ENCODE results near the gene VTI1A. TPM values are rescaled to one million over a fixed set of nuclear protein-coding genes. Genes with fewer than 3 reads are reported as not detected.

VTI1A gene
- total and polyA plus RNA-seq, 3 donors from 2014 or later, result 25.5 to 85.9 (median 63.4) TPM

- H3K4me1 ChIP-seq, result no peaks in the 10 kb centered on the region
- H3K36me3 ChIP-seq (ENCODE audit: low read depth, missing control alignments), result no peaks in the 10 kb centered on the region
- TF ChIP-seq POLR2A (IDR thresholded peaks at IDR 0.05) (no peak), CTCF (IDR thresholded peaks at IDR 0.05) (no peak)
- no peak overlapping the region for H3K4me3 ChIP-seq
- no peaks in the 10 kb centered on the region for H3K9me3 ChIP-seq
- H3K27me3 ChIP-seq, result no peaks in the 10 kb centered on the region
- no peak for DNase-seq
- intact Hi-C loops (cut with DNase I; ENCODE audit: low total_unique reads), result no loop called here
- H3K27ac ChIP-seq, result no peak overlapping the region
Observed at GRCh38 chr10:112616647-112617046, 169.6 kb downstream of the VTI1A start.

- no peaks in the 10 kb centered on the region for H3K36me3 ChIP-seq (ENCODE audit: low read depth, missing control alignments)
- no peak overlapping the region for H3K27ac ChIP-seq
- no peak for DNase-seq
- H3K9me3 ChIP-seq, result no peaks in the 10 kb centered on the region
- TF ChIP-seq CTCF (IDR thresholded peaks at IDR 0.05) (no peak), POLR2A (IDR thresholded peaks at IDR 0.05) (no peak)
- peaks cover 4% of the 10 kb centered on the region for H3K4me1 ChIP-seq
- WGBS, 2 donors, result 98 to 99% methylated on average over 3 of the region's 3 CpGs
- H3K27me3 ChIP-seq, result no peaks in the 10 kb centered on the region
- H3K4me3 ChIP-seq, result no peak overlapping the region
- intact Hi-C loops (cut with DNase I; ENCODE audit: low total_unique reads), result no loop called here
Observed at GRCh38 chr10:112618814-112619213, 171.8 kb downstream of the VTI1A start.

- Histone ChIP-seq H3K4me3 (no peak overlapping the region), H3K36me3 (ENCODE audit: low read depth, missing control alignments) (no peaks in the 10 kb centered on the region), H3K4me1 (peaks cover 4% of the 10 kb centered on the region), H3K27me3 (no peaks in the 10 kb centered on the region), H3K27ac (no peak overlapping the region), H3K9me3 (no peaks in the 10 kb centered on the region)
- DNase-seq, result no peak
- 76 to 83% methylated on average over 4 of the region's 4 CpGs for WGBS, 2 donors
- no peak for TF ChIP-seq POLR2A (IDR thresholded peaks at IDR 0.05)
- TF ChIP-seq CTCF (IDR thresholded peaks at IDR 0.05), result no peak
- intact Hi-C loops (cut with DNase I; ENCODE audit: low total_unique reads), result no loop called here
Observed at GRCh38 chr10:112619556-112619955, 172.5 kb downstream of the VTI1A start.

GRCh38 chr10:112622786-112623185 is 175.8 kb downstream of the VTI1A start:
- 74 to 84% methylated on average over 2 of the region's 2 CpGs for WGBS, 2 donors

More at GRCh38 chr10:112622786-112623185, 175.8 kb downstream of the VTI1A start:
- H3K27ac ChIP-seq, result no peak overlapping the region
- H3K4me3 ChIP-seq, result no peak overlapping the region
- intact Hi-C loops (cut with DNase I; ENCODE audit: low total_unique reads), result no loop called here
- DNase-seq, result no peak
- no peaks in the 10 kb centered on the region for H3K36me3 ChIP-seq (ENCODE audit: low read depth, missing control alignments)
- peaks cover 4% of the 10 kb centered on the region for H3K4me1 ChIP-seq
- TF ChIP-seq POLR2A (IDR thresholded peaks at IDR 0.05), result no peak
- TF ChIP-seq CTCF (IDR thresholded peaks at IDR 0.05), result no peak
- H3K9me3 ChIP-seq, result no peaks in the 10 kb centered on the region
- no peaks in the 10 kb centered on the region for H3K27me3 ChIP-seq
